Measurements from ENCODE around the gene PDPN. TPM values are rescaled to one million over a fixed set of nuclear protein-coding genes. Genes with fewer than 3 reads are reported as not detected.

Gene PDPN
- total RNA-seq, 1 experiment from 2014 or later, result not detected

DNA sequence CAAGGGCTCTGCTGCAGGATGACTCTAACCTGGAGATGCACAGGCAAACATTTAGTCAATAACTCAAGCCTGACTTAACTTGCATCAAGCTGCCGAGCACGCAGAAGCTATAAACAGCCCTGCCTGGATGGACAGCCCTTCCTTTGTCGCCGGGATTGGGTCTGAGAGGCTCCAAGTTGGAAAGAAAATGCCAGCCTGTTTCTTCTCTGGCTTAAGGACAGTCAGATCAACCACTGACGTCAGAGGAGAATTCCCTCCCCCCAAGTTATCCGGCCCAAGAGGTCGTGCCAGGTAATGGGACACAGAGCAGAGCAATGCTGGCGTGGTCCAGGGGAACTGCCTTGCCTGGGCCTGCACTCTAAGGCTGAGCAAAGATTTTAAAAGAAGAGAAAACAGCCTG, 42.8 kb upstream of the PDPN start:
- H3K9me3 ChIP-seq (ENCODE audit: control insufficient read depth in 1 of 2, insufficient read depth in 1 of 2, low read depth in 1 of 2, low read length in 2 of 2), result no peaks in the 10 kb centered on the region
- ChIA-PET CTCF (no interaction called here), POLR2A (no interaction called here), RAD21 (ENCODE audit: low non-redundant PET in 1 of 2, low total read pairs in 2 of 2, uncharacterized antibody in 2 of 2, unreplicated experiment in 2 of 2) (no interaction called here)
- TF ChIP-seq SP1 (IDR thresholded peaks at IDR 0.05; ENCODE audit: low read depth) (no peak), POLR2AphosphoS5 (IDR thresholded peaks at IDR 0.05; ENCODE audit: low read depth, low read length) (no peak), ZNF274 (IDR thresholded peaks at IDR 0.05; ENCODE audit: low read depth, low read length) (no peak), JUND (IDR thresholded peaks at IDR 0.05) (no peak), ZFX (IDR thresholded peaks at IDR 0.05) (no peak), POLR2A (IDR thresholded peaks at IDR 0.05; ENCODE audit: borderline replicate concordance, extremely low read depth, insufficient read depth, insufficient read length) (no peak), EZH2 (IDR thresholded peaks at IDR 0.05) (no peak), CEBPB (IDR thresholded peaks at IDR 0.05; ENCODE audit: low read depth) (no peak), EZH2phosphoT487 (IDR thresholded peaks at IDR 0.05; ENCODE audit: borderline replicate concordance) (no peak), RAD21 (IDR thresholded peaks at IDR 0.05; ENCODE audit: low read depth) (no peak), ELF1 (IDR thresholded peaks at IDR 0.05; ENCODE audit: borderline replicate concordance, low read depth) (no peak), CBX3 (IDR thresholded peaks at IDR 0.05; ENCODE audit: low read depth) (no peak), SRF (IDR thresholded peaks at IDR 0.05; ENCODE audit: low read depth) (no peak), FOSL1 (IDR thresholded peaks at IDR 0.05; ENCODE audit: low read depth) (no peak), REST (IDR thresholded peaks at IDR 0.05; ENCODE audit: low read depth) (no peak)
- TF ChIP-seq, protein P1, sequence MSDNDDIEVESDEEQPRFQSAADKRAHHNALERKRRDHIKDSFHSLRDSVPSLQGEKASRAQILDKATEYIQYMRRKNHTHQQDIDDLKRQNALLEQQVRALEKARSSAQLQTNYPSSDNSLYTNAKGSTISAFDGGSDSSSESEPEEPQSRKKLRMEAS (IDR thresholded peaks at IDR 0.05), result no peak
- TF ChIP-seq, protein P2, sequence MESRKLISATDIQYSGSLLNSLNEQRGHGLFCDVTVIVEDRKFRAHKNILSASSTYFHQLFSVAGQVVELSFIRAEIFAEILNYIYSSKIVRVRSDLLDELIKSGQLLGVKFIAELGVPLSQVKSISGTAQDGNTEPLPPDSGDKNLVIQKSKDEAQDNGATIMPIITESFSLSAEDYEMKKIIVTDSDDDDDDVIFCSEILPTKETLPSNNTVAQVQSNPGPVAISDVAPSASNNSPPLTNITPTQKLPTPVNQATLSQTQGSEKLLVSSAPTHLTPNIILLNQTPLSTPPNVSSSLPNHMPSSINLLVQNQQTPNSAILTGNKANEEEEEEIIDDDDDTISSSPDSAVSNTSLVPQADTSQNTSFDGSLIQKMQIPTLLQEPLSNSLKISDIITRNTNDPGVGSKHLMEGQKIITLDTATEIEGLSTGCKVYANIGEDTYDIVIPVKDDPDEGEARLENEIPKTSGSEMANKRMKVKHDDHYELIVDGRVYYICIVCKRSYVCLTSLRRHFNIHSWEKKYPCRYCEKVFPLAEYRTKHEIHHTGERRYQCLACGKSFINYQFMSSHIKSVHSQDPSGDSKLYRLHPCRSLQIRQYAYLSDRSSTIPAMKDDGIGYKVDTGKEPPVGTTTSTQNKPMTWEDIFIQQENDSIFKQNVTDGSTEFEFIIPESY (IDR thresholded peaks at IDR 0.05; ENCODE audit: extremely low read depth, insufficient replicate concordance, low read length), result no peak
- TF ChIP-seq, protein P3, sequence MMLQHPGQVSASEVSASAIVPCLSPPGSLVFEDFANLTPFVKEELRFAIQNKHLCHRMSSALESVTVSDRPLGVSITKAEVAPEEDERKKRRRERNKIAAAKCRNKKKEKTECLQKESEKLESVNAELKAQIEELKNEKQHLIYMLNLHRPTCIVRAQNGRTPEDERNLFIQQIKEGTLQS (IDR thresholded peaks at IDR 0.05), result no peak
- no peak overlapping the region for H3K4me2 ChIP-seq (ENCODE audit: low read length)
- no peaks in the 10 kb centered on the region for H3K79me2 ChIP-seq (ENCODE audit: insufficient read depth, low read length)
- no peaks in the 10 kb centered on the region for H4K20me1 ChIP-seq (ENCODE audit: insufficient read depth)
- no peak overlapping the region for H3K27ac ChIP-seq (ENCODE audit: low read depth, low read length)
- H3K9me2 ChIP-seq (ENCODE audit: insufficient read depth), result no peaks in the 10 kb centered on the region
- H3K4me3 ChIP-seq (replicated peaks in 1 of 2; ENCODE audit: low read depth in 1 of 2, low read length in 2 of 2), result no peak overlapping the region
- H3K4me1 ChIP-seq (ENCODE audit: control insufficient read depth in 1 of 2, insufficient read depth in 2 of 2, low read length in 2 of 2), result peaks cover 0 to 7% of the 10 kb centered on the region in 2 experiments; a peak in 2 of 4 replicates
- no TSS peak for BruUV-seq (replicated peaks)
- no peak for ATAC-seq
- no peaks in the 10 kb centered on the region for H3K36me3 ChIP-seq (ENCODE audit: control insufficient read depth in 1 of 2, insufficient read depth in 2 of 2, low read length in 2 of 2)
- H3K9ac ChIP-seq (ENCODE audit: low read length), result no peak overlapping the region
- DNase-seq (ENCODE audit: low read depth, low spot score), result no peak
- H3K27me3 ChIP-seq (ENCODE audit: insufficient read depth, low read length), result no peaks in the 10 kb centered on the region
- H2AFZ ChIP-seq (ENCODE audit: low read depth, low read length, poor library complexity, severe bottlenecking), result no peak overlapping the region
- intact Hi-C loops (cut with micrococcal nuclease), result no loop called here

Measured in HCT116 (cell line).